SK-N-SH (cell line): Measurements from ENCODE around the gene HSPB7. TPM values are rescaled to one million over a fixed set of nuclear protein-coding genes. Genes with fewer than 3 reads are reported as not detected.

Experiments
- CTCF ChIA-PET: fragments of 300-600, 350-600 bp; formaldehyde crosslinking; extraction: SDS; loops from one replicate; lab custom pipeline; 2021; lab: Yijun Ruan, JAX
- POLR2A ChIA-PET: fragments of 350-600 bp; sonication (Branson Sonifier 250); formaldehyde crosslinking; extraction: SDS; loops from one replicate; lab custom pipeline; 2020; ENCODE audit warnings: antibody characterized with exemption, inconsistent platforms; lab: Yijun Ruan, JAX
- DNase-seq: peaks from one replicate; pipeline ENCODE4 v3.0.0; 2012
- H2AFZ ChIP-seq: fragments of 200-600 bp; sonication (generic); 2 replicates; pipeline ENCODE4 v1.8.1; 2016; ENCODE audit warnings: antibody characterized with exemption, mild to moderate bottlenecking, low read depth
- H3F3A ChIP-seq: fragments of 200-600 bp; sonication (generic); replicated peaks from 2 replicates; pipeline ENCODE3; 2016; ENCODE audit warnings: antibody characterized with exemption, mild to moderate bottlenecking; ENCODE audit not compliant: insufficient read depth
- H3K27ac ChIP-seq, 2 experiments: fragments of 200-500 bp in 1 of 2; fragments of 200-600 bp in 1 of 2; sonication (Bioruptor generic) in 1 of 2; sonication (generic), shearing (Covaris generic) in 1 of 2; 2 replicates each; pipeline versions ENCODE4 v1.5.1 to v1.6.1; 2014 to 2016; ENCODE audit warnings: low read depth in 2 of 2, inconsistent platforms in 1 of 2, low read length in 1 of 2, mild to moderate bottlenecking in 1 of 2, mixed read lengths in 1 of 2
- H3K27me3 ChIP-seq: fragments of 200-600 bp; sonication (generic), shearing (Covaris generic); 2 replicates; pipeline ENCODE4 v1.6.1; 2016; ENCODE audit warnings: mixed run types; ENCODE audit not compliant: insufficient read depth
- H3K36me3 ChIP-seq, 2 experiments: fragments of 200-500 bp in 1 of 2; fragments of 200-600 bp in 1 of 2; sonication (Bioruptor generic) in 1 of 2; sonication (generic) in 1 of 2; replicated peaks in 1 of 2; 2 replicates each; pipeline versions ENCODE3 to v1.5.1; 2014 to 2016; ENCODE audit warnings: low read length in 1 of 2, mild to moderate bottlenecking in 1 of 2; ENCODE audit not compliant: insufficient read depth in 2 of 2, control insufficient read depth in 1 of 2
- H3K4me1 ChIP-seq, 2 experiments: fragments of 200-500 bp in 1 of 2; fragments of 200-600 bp in 1 of 2; sonication (Bioruptor generic) in 1 of 2; sonication (generic), shearing (Covaris generic) in 1 of 2; 2 replicates each; pipeline versions ENCODE4 v1.5.1 to v1.6.1; 2014 to 2016; ENCODE audit warnings: low read depth in 1 of 2, low read length in 1 of 2, mixed run types in 1 of 2; ENCODE audit not compliant: insufficient read depth in 2 of 2, control insufficient read depth in 1 of 2
- H3K4me2 ChIP-seq: fragments of 200-600 bp; sonication (generic), shearing (Covaris generic); 2 replicates; pipeline ENCODE4 v1.6.1; 2017; ENCODE audit warnings: mixed run types
- H3K4me3 ChIP-seq, 2 experiments: fragments of 200-500 bp in 1 of 2; fragments of 200-600 bp in 1 of 2; sonication (Bioruptor generic) in 1 of 2; sonication (generic), shearing (Covaris generic) in 1 of 2; 2 replicates each; pipeline versions ENCODE4 v1.5.1 to v1.8.1; 2014 to 2016; ENCODE audit warnings: low read depth in 2 of 2, inconsistent platforms in 1 of 2, low read length in 1 of 2, mild to moderate bottlenecking in 1 of 2, mixed read lengths in 1 of 2, moderate library complexity in 1 of 2
- H3K79me2 ChIP-seq: fragments of 200-600 bp; sonication (generic); 2 replicates; pipeline ENCODE4 v1.8.1; 2017; ENCODE audit warnings: mild to moderate bottlenecking; ENCODE audit not compliant: insufficient read depth
- H3K9ac ChIP-seq: fragments of 200-600 bp; sonication (generic); 2 replicates; pipeline ENCODE4 v1.6.1; 2017; ENCODE audit warnings: mixed run types
- H3K9me2 ChIP-seq: fragments of 200-600 bp; sonication (generic); 2 replicates; pipeline ENCODE4 v1.6.1; 2017; ENCODE audit warnings: mixed run types
- H3K9me3 ChIP-seq: fragments of 200-600 bp; sonication (generic); 2 replicates; pipeline ENCODE4 v1.6.1; 2017; ENCODE audit warnings: mixed run types, mild to moderate bottlenecking, moderate library complexity
- H4K20me1 ChIP-seq: fragments of 200-600 bp; sonication (generic); 2 replicates; pipeline ENCODE4 v1.6.1; 2017; ENCODE audit warnings: mild to moderate bottlenecking, mixed run types; ENCODE audit not compliant: insufficient read depth
- CHD2 ChIP-seq: fragments of 150-350 bp; IDR thresholded peaks from 2 replicates; pipeline ENCODE4 v1.6.1; 2018; ENCODE audit warnings: low read length; ENCODE audit not compliant: partially characterized antibody
- CTCF ChIP-seq: fragments of 200-600 bp; sonication (generic); IDR thresholded peaks from 2 replicates; pipeline ENCODE4 v1.6.1; 2017; ENCODE audit warnings: antibody characterized with exemption, mild to moderate bottlenecking, moderate library complexity
- EP300 ChIP-seq, 2 experiments: IDR thresholded peaks; 2 replicates each; pipeline versions ENCODE4 v1.4.0 to v1.6.1; 2012; ENCODE audit warnings: borderline replicate concordance in 1 of 2, low read depth in 1 of 2, low read length in 1 of 2
- FOXM1 ChIP-seq: IDR thresholded peaks from 2 replicates; pipeline ENCODE4 v1.4.0; 2012; ENCODE audit warnings: low read depth, mild to moderate bottlenecking
- MAX ChIP-seq: IDR thresholded peaks from 2 replicates; pipeline ENCODE4 v1.4.0; 2012; ENCODE audit warnings: low read depth
- MEF2A ChIP-seq: IDR thresholded peaks from 2 replicates; pipeline ENCODE4 v1.4.0; 2012; ENCODE audit warnings: low read depth, borderline replicate concordance
- PBX3 ChIP-seq: IDR thresholded peaks from 2 replicates; pipeline ENCODE4; 2012
- RAD21 ChIP-seq: IDR thresholded peaks from 2 replicates; pipeline ENCODE4 v1.6.1; 2012; ENCODE audit warnings: mild to moderate bottlenecking, low read length
- RFX5 ChIP-seq: IDR thresholded peaks from 2 replicates; pipeline ENCODE4 v1.6.1; 2012; ENCODE audit warnings: mild to moderate bottlenecking, improper control_type of control experiment, low read length
- RXRA ChIP-seq: IDR thresholded peaks from 2 replicates; pipeline ENCODE4 v1.4.0; 2012; ENCODE audit warnings: low read depth, mild to moderate bottlenecking, borderline replicate concordance
- USF1 ChIP-seq: IDR thresholded peaks from 2 replicates; pipeline ENCODE4 v1.4.0; 2012; ENCODE audit warnings: low read depth, borderline replicate concordance
- YY1 ChIP-seq: IDR thresholded peaks from 2 replicates; pipeline ENCODE4 v1.4.0; 2012; ENCODE audit warnings: low read depth, mild to moderate bottlenecking
- WGBS: methylation state at CpG from one replicate; pipeline ENCODE4 v1.1.6; 2017; ENCODE audit warnings: low lambda C conversion rate; 5-methylcytosine and 5-hydroxymethylcytosine counted together
- polyA plus RNA-seq, 3 experiments: library from polyadenylated mRNA; depleted of rRNA; stranded (reverse); fragments of >200 nt; gene quantifications; 2 replicates each; pipeline ENCODE4 v1.2.3, GENCODE V29; 2012

Gene HSPB7
- polyA plus RNA-seq, 1 of the 3 experiments (the other 2 are of a cell fraction), result 0.05 TPM

GRCh38 chr1:15998929-15999328 lies 18.9 kb downstream of the HSPB7 start:
- POLR2A ChIA-PET, result no interaction called here

More at GRCh38 chr1:15998929-15999328, 18.9 kb downstream of the HSPB7 start:
- WGBS, result 92% methylated on average over 11 of the region's 11 CpGs
- H3K27ac ChIP-seq, result no peak overlapping the region
- H3K79me2 ChIP-seq, result no peaks in the 10 kb centered on the region
- H2AFZ ChIP-seq, result no peak overlapping the region
- H3K4me2 ChIP-seq, result no peak overlapping the region
- no peak for DNase-seq
- H3K9me2 ChIP-seq, result no peaks in the 10 kb centered on the region
- no peaks in the 10 kb centered on the region for H3K4me1 ChIP-seq
- CTCF ChIA-PET, result interaction anchor here (0.7 to 2.2 kb wide), 6 partner anchors 10 to 364 kb away, joined by 3 to 13 read pairs (median 4); partner anchors contain the start of gene ZBTB17
- no peaks in the 10 kb centered on the region for H3F3A ChIP-seq
- TF ChIP-seq CTCF, result no peak
- no peak for TF ChIP-seq CHD2
- no peak for TF ChIP-seq MEF2A
- no peak for TF ChIP-seq RXRA
- no peak for TF ChIP-seq FOXM1
- TF ChIP-seq USF1, result no peak
- TF ChIP-seq PBX3, result no peak
- TF ChIP-seq YY1, result no peak
- no peak for TF ChIP-seq RAD21
- no peak for TF ChIP-seq RFX5
- no peak for TF ChIP-seq EP300 (IDR thresholded peaks at IDR 0.05; ENCODE audit: borderline replicate concordance in 1 of 2, low read depth in 1 of 2, low read length in 1 of 2)
- no peak for TF ChIP-seq MAX
- H3K4me3 ChIP-seq, result no peak overlapping the region
- no peaks in the 10 kb centered on the region for H3K36me3 ChIP-seq
- no peaks in the 10 kb centered on the region for H3K9me3 ChIP-seq
- no peaks in the 10 kb centered on the region for H4K20me1 ChIP-seq
- H3K27me3 ChIP-seq, result no peaks in the 10 kb centered on the region
- H3K9ac ChIP-seq, result no peak overlapping the region
